Ascending aorta (tissue), 2 donors: ENCODE measurements around the gene CDH15. TPM values are rescaled to one million over a fixed set of nuclear protein-coding genes. Genes with fewer than 3 reads are reported as not detected.

Source experiments
- DNase-seq, 2 donors: peaks; one replicate each; pipeline ENCODE4 v3.0.0-alpha.2; 2019; ENCODE audit warnings: low spot score in 2 of 2
- H3K27ac ChIP-seq, 2 donors: fragments of 200-600 bp; sonication (generic); one replicate each; pipeline ENCODE4 v1.5.1; 2016 to 2017; ENCODE audit warnings: mild to moderate bottlenecking in 1 of 2
- H3K27me3 ChIP-seq: fragments of 200-600 bp; sonication (generic); one replicate; pipeline ENCODE4 v1.5.1; 2017
- H3K36me3 ChIP-seq, 2 donors: fragments of 200-600 bp; sonication (generic); one replicate each; pipeline ENCODE4 v1.5.1; 2016
- H3K4me1 ChIP-seq, 2 donors: fragments of 200-600 bp; sonication (generic); one replicate each; pipeline ENCODE4 v1.5.1; 2016 to 2017; ENCODE audit warnings: mild to moderate bottlenecking in 1 of 2
- H3K4me3 ChIP-seq, 2 donors: fragments of 200-600 bp; sonication (generic); one replicate each; pipeline ENCODE4 v1.5.1; 2016 to 2017; ENCODE audit warnings: mild to moderate bottlenecking in 1 of 2
- H3K9me3 ChIP-seq, 2 donors: fragments of 200-600 bp; sonication (generic); one replicate each; pipeline ENCODE4 v1.5.1; 2016
- intact Hi-C: fragments of 100-400 bp; cut with DNase I; formaldehyde crosslinking; loops from one replicate; pipeline ENCODE4 v1.15.1; 2023
- total RNA-seq: library from RNA; depleted of rRNA; stranded (reverse); fragments of >200 nt; gene quantifications from one replicate; pipeline ENCODE4 v1.1.0, GENCODE V29; 2016
- TF ChIP-seq, protein P1 (sequence below), 3 experiments: fragments of 200-600 bp in 2 of 3; fragments of 450-650 bp in 1 of 3; sonication (generic) in 2 of 3; IDR thresholded peaks; one replicate each; pipeline ENCODE4 v1.5.1; 2016 to 2019; ENCODE audit warnings: antibody characterized with exemption in 3 of 3, mild to moderate bottlenecking in 1 of 3, moderate library complexity in 1 of 3

Gene CDH15
- total RNA-seq, 1 donor from 2014 or later = not detected

GRCh38 chr16:89130448-89130847, 41.1 kb upstream of the CDH15 start:
- TF ChIP-seq, protein P1, sequence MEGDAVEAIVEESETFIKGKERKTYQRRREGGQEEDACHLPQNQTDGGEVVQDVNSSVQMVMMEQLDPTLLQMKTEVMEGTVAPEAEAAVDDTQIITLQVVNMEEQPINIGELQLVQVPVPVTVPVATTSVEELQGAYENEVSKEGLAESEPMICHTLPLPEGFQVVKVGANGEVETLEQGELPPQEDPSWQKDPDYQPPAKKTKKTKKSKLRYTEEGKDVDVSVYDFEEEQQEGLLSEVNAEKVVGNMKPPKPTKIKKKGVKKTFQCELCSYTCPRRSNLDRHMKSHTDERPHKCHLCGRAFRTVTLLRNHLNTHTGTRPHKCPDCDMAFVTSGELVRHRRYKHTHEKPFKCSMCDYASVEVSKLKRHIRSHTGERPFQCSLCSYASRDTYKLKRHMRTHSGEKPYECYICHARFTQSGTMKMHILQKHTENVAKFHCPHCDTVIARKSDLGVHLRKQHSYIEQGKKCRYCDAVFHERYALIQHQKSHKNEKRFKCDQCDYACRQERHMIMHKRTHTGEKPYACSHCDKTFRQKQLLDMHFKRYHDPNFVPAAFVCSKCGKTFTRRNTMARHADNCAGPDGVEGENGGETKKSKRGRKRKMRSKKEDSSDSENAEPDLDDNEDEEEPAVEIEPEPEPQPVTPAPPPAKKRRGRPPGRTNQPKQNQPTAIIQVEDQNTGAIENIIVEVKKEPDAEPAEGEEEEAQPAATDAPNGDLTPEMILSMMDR (IDR thresholded peaks at IDR 0.05) = no peak
- DNase-seq = no peak
- no peak overlapping the region for H3K4me3 ChIP-seq
- no peaks in the 10 kb centered on the region for H3K9me3 ChIP-seq
- H3K4me1 ChIP-seq = no peaks in the 10 kb centered on the region
- H3K36me3 ChIP-seq = peaks cover 29 to 40% of the 10 kb centered on the region in 2 donors
- intact Hi-C loops = no loop called here
- no peaks in the 10 kb centered on the region for H3K27me3 ChIP-seq
- H3K27ac ChIP-seq = no peak overlapping the region

DNA sequence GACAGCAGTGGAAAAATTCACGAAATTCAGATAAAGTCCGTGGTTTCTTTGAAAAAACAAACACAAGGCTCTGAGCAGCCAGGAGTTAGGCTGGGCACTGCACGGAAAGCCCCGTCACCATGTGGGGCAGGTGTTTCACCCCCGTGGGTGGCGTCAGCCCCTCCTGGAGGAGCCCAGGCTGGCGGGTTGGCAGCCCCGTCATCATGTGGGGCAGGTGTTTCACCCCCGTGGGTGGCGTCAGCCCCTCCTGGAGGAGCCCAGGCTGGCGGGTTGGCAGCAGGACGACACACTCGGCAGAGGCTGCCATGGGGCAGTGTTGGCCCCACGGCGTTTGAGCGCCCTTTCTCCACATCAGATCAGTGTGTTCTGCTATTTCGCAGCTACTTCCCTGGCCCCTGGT, 39.8 kb upstream of the CDH15 start:
- no peaks in the 10 kb centered on the region for H3K9me3 ChIP-seq
- H3K27me3 ChIP-seq = no peaks in the 10 kb centered on the region
- DNase-seq = no peak
- TF ChIP-seq, protein P1 (IDR thresholded peaks at IDR 0.05) = no peak
- H3K27ac ChIP-seq = no peak overlapping the region
- intact Hi-C loops = no loop called here
- H3K4me3 ChIP-seq = no peak overlapping the region
- peaks cover 30 to 42% of the 10 kb centered on the region in 2 donors for H3K36me3 ChIP-seq
- H3K4me1 ChIP-seq = no peaks in the 10 kb centered on the region

- Histone ChIP-seq H3K27me3 (no peaks in the 10 kb centered on the region), H3K4me3 (no peak overlapping the region), H3K4me1 (no peaks in the 10 kb centered on the region), H3K36me3 (peaks cover 35 to 47% of the 10 kb centered on the region in 2 donors), H3K27ac (no peak overlapping the region), H3K9me3 (no peaks in the 10 kb centered on the region)
- TF ChIP-seq, protein P1 (IDR thresholded peaks at IDR 0.05) = no peak
- intact Hi-C loops = no loop called here
- no peak for DNase-seq
Measured at GRCh38 chr16:89132194-89133005, 39.1 kb upstream of the CDH15 start.

- H3K4me1 ChIP-seq = no peaks in the 10 kb centered on the region
- H3K4me3 ChIP-seq = no peak overlapping the region
- no peak overlapping the region for H3K27ac ChIP-seq
- no peaks in the 10 kb centered on the region for H3K27me3 ChIP-seq
- intact Hi-C loops = no loop called here
- H3K36me3 ChIP-seq = peaks cover 35 to 47% of the 10 kb centered on the region in 2 donors
- no peaks in the 10 kb centered on the region for H3K9me3 ChIP-seq
- DNase-seq = no peak
- TF ChIP-seq, protein P1 (IDR thresholded peaks at IDR 0.05) = no peak
Measured at GRCh38 chr16:89133457-89134127, 38.0 kb upstream of the CDH15 start.

- no peaks in the 10 kb centered on the region for H3K27me3 ChIP-seq
- peaks cover 33 to 47% of the 10 kb centered on the region in 2 donors for H3K36me3 ChIP-seq
- H3K27ac ChIP-seq = no peak overlapping the region
- TF ChIP-seq, protein P1 (IDR thresholded peaks at IDR 0.05) = no peak
- no peak overlapping the region for H3K4me3 ChIP-seq
- no peak for DNase-seq
- intact Hi-C loops = no loop called here
- H3K4me1 ChIP-seq = no peaks in the 10 kb centered on the region
- no peaks in the 10 kb centered on the region for H3K9me3 ChIP-seq
Measured at GRCh38 chr16:89134269-89134668, 37.3 kb upstream of the CDH15 start.
